ENCODE measurements around the gene CCNB2. TPM values are rescaled to one million over a fixed set of nuclear protein-coding genes. Genes with fewer than 3 reads are reported as not detected.

CCNB2 gene
- total RNA-seq, 4 donors from 2014 or later: 1.1 to 2.1 (median 1.7) TPM

- no peak overlapping the region for H3K4me3 ChIP-seq (replicated peaks in 1 of 3)
- DNase-seq: no peak
- no peak overlapping the region for H3K27ac ChIP-seq
- 95 to 100% methylated on average over 1 of the region's 1 CpG for WGBS, 2 donors
- no peaks in the 10 kb centered on the region for H3K9me3 ChIP-seq
- H3K4me1 ChIP-seq: no peaks in the 10 kb centered on the region
- H3K27me3 ChIP-seq: no peaks in the 10 kb centered on the region
- TF ChIP-seq CTCF (IDR thresholded peaks at IDR 0.05) (no peak), POLR2A (IDR thresholded peaks at IDR 0.05) (no peak)
- H3K36me3 ChIP-seq: peaks cover 8 to 12% of the 10 kb centered on the region in 2 donors
- intact Hi-C loops (cut with DNase I): no loop called here
Measured at GRCh38 chr15:59074607-59075006, 30.3 kb upstream of the CCNB2 start.

- H3K36me3 ChIP-seq: peaks cover 30 to 31% of the 10 kb centered on the region in 2 donors
- intact Hi-C loops (cut with DNase I): no loop called here
Measured at GRCh38 chr15:59087731-59088130, 17.2 kb upstream of the CCNB2 start.

DNA sequence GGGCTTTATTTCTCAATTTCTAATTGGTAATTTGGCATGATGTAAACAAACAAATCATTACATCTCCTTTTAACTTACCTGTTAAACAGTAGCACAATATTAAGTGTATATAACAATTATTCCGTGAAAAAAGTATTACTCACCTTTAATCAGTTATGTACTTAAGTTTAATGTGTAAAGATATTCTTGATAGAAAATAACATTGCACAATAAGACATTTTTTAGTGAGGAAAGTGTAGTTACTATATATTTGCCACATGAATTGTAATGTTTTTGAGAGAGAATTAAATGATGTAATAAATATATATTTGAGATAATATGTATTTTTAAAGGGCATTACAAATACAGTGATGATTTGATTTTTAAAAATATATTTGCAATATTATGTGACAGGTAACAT is 10.9 kb upstream of the CCNB2 start:
- intact Hi-C loops (cut with DNase I): no loop called here
- H3K27ac ChIP-seq: no peak overlapping the region
- no peak for TF ChIP-seq POLR2A (IDR thresholded peaks at IDR 0.05)
- H3K4me1 ChIP-seq: no peaks in the 10 kb centered on the region
- H3K27me3 ChIP-seq: no peaks in the 10 kb centered on the region
- peaks cover 35 to 52% of the 10 kb centered on the region in 2 donors for H3K36me3 ChIP-seq
- WGBS, 2 donors: 97 to 99% methylated on average over 1 of the region's 1 CpG
- no peaks in the 10 kb centered on the region for H3K9me3 ChIP-seq
- no peak for DNase-seq
- H3K4me3 ChIP-seq (replicated peaks in 1 of 3): no peak overlapping the region

More at GRCh38 chr15:59087731-59088130, 17.2 kb upstream of the CCNB2 start:
- H3K9me3 ChIP-seq: no peaks in the 10 kb centered on the region
- no peaks in the 10 kb centered on the region for H3K4me1 ChIP-seq
- no peak overlapping the region for H3K27ac ChIP-seq
- no peak overlapping the region for H3K4me3 ChIP-seq (replicated peaks in 1 of 3)
- H3K27me3 ChIP-seq: no peaks in the 10 kb centered on the region
- TF ChIP-seq POLR2A (IDR thresholded peaks at IDR 0.05) (no peak), CTCF (IDR thresholded peaks at IDR 0.05) (no peak)
- DNase-seq: no peak
- WGBS, 2 donors: 96 to 97% methylated on average over 2 of the region's 2 CpGs

- Histone ChIP-seq H3K4me1 (no peaks in the 10 kb centered on the region), H3K27me3 (no peaks in the 10 kb centered on the region), H3K9me3 (no peaks in the 10 kb centered on the region), H3K36me3 (peaks cover 22 to 38% of the 10 kb centered on the region in 2 donors), H3K27ac (no peak overlapping the region), H3K4me3 (replicated peaks in 1 of 3) (no peak overlapping the region)
- TF ChIP-seq POLR2A (IDR thresholded peaks at IDR 0.05) (no peak), CTCF (IDR thresholded peaks at IDR 0.05) (no peak)
- no peak for DNase-seq
- 83 to 92% methylated on average over 3 of the region's 3 CpGs for WGBS, 2 donors
- intact Hi-C loops (cut with DNase I): no loop called here
Measured at GRCh38 chr15:59096429-59096828, 8.5 kb upstream of the CCNB2 start.

GRCh38 chr15:59099162-59099685 is 5.7 kb upstream of the CCNB2 start:
- Histone ChIP-seq H3K4me1 (no peaks in the 10 kb centered on the region), H3K9me3 (no peaks in the 10 kb centered on the region), H3K27me3 (no peaks in the 10 kb centered on the region), H3K27ac (no peak overlapping the region), H3K36me3 (peaks cover 10 to 21% of the 10 kb centered on the region in 2 donors), H3K4me3 (replicated peaks in 1 of 3) (no peak overlapping the region)
- no peak for DNase-seq
- no peak for TF ChIP-seq CTCF (IDR thresholded peaks at IDR 0.05)
- no peak for TF ChIP-seq POLR2A (IDR thresholded peaks at IDR 0.05)
- intact Hi-C loops (cut with DNase I): no loop called here
- WGBS, 2 donors: 64 to 92% methylated on average over 2 of the region's 2 CpGs

DNA sequence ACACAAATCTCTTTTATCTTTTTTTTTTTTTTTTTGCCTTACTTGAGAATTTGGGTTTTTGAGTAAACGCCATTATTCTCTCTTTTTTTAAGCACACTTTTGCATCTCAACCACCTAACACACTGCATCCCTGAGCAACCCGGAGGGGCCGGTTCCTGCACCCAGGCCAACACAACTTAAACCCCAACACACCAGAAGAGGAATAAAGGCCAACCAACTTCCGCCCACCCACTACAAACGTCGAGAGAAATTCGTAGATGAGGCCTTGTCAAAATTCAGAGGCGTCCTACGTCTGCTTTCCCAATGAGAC is 389 bp upstream of the CCNB2 start:
- WGBS, 2 donors: 0 to 1% methylated on average over 9 of the region's 9 CpGs
- no peak for DNase-seq

More for the DNA sequence above, 389 bp upstream of the CCNB2 start:
- Histone ChIP-seq H3K27me3 (no peaks in the 10 kb centered on the region), H3K27ac (no peak overlapping the region), H3K9me3 (no peaks in the 10 kb centered on the region), H3K4me1 (no peaks in the 10 kb centered on the region), H3K36me3 (no peaks in the 10 kb centered on the region), H3K4me3 (replicated peaks in 1 of 3) (peak overlapping the region in 2 of 3 donors; percentile 39 to 58)
- intact Hi-C loops (cut with DNase I): loop anchor here (10.0 kb wide), 1 partner anchor 120 kb away; the partner anchor contains the start of gene RNF111
- no peak for TF ChIP-seq POLR2A (IDR thresholded peaks at IDR 0.05)
- TF ChIP-seq CTCF (IDR thresholded peaks at IDR 0.05): no peak

All from thyroid gland (tissue), 4 donors.